Panc1 (cell line): ENCODE data around the gene FOXR1.

ENCODE experiments used
- CTCF ChIP-seq: fragments of 450-650 bp; IDR thresholded peaks from 2 replicates; pipeline ENCODE4 v1.5.1; 2017; ENCODE audit warnings: mild to moderate bottlenecking
- POLR2AphosphoS5 ChIP-seq: IDR thresholded peaks from 2 replicates; pipeline ENCODE4 v1.6.1; 2012; ENCODE audit warnings: mild to moderate bottlenecking, low read depth, low read length, moderate library complexity
- REST ChIP-seq, 2 experiments: IDR thresholded peaks; 2 replicates each; pipeline ENCODE4 v1.6.1; 2011 to 2012; ENCODE audit warnings: low read depth in 2 of 2, control low read depth in 1 of 2, low read length in 1 of 2, mild to moderate bottlenecking in 1 of 2, moderate library complexity in 1 of 2; ENCODE audit not compliant: insufficient read depth in 1 of 2

- TF ChIP-seq CTCF, result no peak
- peak in 1 of 2 experiments; percentile 44; a peak in 1 of 4 replicates for TF ChIP-seq REST (IDR thresholded peaks at IDR 0.05; ENCODE audit: insufficient read depth in 1 of 2, low read depth in 2 of 2, low read length in 1 of 2)
- TF ChIP-seq POLR2AphosphoS5, result peak; percentile 77
Observed at GRCh38 chr11:118921929-118922744, 49.4 kb upstream of the FOXR1 start.
